ENCODE data around the gene ABHD6. TPM values are rescaled to one million over a fixed set of nuclear protein-coding genes. Genes with fewer than 3 reads are reported as not detected.
A peak's percentile ranks its signal among the peaks of the same experiment; 100 is the strongest.

ABHD6 gene
- total RNA-seq, 2 experiments from 2014 or later = 3.3 to 3.7 TPM

DNA sequence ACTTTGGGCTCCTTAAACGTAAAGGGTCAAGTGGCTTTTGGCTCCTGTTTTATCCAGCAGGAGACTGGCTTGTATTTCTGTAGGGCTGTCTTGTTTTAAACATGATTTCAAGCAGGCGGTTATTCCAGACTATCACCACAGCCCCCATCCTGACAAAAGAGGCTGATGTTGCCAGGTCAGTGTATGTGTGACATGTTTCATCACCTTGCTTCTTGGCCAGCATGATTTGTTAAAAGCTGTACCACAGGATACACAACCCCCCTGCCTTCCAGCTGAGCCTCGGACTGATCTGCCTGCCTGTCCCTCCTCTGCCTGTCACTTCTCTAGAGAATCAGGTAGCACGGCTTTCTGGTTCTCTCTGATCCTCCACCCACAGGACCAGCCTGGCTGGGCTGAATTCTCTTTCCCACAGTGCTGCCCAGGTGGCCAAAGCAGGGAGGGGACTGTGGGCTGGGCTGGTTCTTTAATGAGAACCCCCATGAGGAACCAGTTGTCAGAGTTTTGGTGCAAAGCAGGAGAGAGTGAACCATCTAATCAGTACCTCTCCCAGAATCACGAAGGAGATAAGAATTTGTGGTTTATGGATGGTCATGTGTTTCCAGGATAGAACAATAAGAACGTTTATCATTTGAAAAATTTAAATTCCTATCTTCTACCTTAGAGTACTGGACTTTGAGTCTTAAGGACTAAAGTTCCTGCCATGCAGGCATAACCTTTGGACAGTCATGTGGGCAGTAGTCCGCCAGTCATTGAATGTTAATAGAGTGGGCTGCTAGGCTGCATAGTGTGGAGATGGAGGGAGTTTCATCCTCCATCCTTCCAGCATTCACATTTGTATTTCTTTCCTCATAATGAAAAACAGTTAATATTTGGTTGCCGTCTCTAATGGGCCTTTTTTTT, 8.8 kb downstream of the ABHD6 start:
- H3K27ac Mint-ChIP-seq = no peak overlapping the region
- TF ChIP-seq, protein P1, sequence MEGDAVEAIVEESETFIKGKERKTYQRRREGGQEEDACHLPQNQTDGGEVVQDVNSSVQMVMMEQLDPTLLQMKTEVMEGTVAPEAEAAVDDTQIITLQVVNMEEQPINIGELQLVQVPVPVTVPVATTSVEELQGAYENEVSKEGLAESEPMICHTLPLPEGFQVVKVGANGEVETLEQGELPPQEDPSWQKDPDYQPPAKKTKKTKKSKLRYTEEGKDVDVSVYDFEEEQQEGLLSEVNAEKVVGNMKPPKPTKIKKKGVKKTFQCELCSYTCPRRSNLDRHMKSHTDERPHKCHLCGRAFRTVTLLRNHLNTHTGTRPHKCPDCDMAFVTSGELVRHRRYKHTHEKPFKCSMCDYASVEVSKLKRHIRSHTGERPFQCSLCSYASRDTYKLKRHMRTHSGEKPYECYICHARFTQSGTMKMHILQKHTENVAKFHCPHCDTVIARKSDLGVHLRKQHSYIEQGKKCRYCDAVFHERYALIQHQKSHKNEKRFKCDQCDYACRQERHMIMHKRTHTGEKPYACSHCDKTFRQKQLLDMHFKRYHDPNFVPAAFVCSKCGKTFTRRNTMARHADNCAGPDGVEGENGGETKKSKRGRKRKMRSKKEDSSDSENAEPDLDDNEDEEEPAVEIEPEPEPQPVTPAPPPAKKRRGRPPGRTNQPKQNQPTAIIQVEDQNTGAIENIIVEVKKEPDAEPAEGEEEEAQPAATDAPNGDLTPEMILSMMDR (IDR thresholded peaks at IDR 0.05) = no peak
- no peaks in the 10 kb centered on the region for H3K36me3 Mint-ChIP-seq (ENCODE audit: low read depth)
- ChIA-PET POLR2A (interaction anchor here (0.6 kb wide), 1 partner anchor 158 kb away, joined by 4 read pairs; no protein-coding TSS in a partner anchor), CTCF (no interaction called here)
- no peak overlapping the region for H3K4me3 Mint-ChIP-seq
- DNase-seq (no peak), ATAC-seq (no peak)
- intact Hi-C loops (cut with micrococcal nuclease) = no loop called here
- peaks cover 6% of the 10 kb centered on the region for H3K4me1 Mint-ChIP-seq (ENCODE audit: low read depth)
- no peaks in the 10 kb centered on the region for H3K27me3 Mint-ChIP-seq
- no peaks in the 10 kb centered on the region for H3K9me3 Mint-ChIP-seq

DNA sequence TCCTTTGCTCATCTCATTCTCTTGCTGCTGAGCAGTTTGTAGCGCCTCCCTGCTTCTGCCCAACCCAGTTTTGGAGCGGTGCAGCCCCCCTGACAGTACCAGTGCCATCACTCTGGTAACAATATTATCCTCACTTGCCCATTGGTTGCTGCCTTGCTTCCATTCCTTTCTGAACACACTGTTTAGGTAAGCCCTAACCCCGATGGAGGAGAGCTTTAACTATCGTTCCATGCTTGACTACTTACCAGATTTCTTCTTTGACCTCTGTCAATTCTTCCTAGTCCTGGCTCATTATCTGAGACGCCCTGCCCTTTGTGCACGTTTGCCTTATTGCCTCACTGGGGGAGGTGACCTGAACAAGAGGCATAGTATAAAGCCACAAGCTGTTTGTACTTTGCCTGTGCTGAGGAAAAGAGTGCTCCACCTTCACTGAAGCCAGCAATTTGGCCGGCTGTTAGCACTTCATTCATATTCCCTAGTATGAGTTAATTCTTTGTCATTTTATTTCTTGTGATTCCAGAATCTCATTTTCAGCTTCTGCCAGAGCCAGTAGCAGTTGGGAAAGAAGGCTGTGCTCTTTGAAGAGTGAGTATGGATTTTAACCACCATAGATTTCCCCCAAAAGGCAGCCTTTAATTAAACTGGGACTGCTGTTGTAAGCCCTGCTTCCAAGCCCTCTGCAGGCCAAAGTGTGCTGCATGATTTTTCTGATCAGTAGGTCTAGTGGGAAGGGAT, 11.9 kb downstream of the ABHD6 start:
- Mint-ChIP-seq H3K4me1 (ENCODE audit: low read depth) (peaks cover 8% of the 10 kb centered on the region), H3K9me3 (no peaks in the 10 kb centered on the region), H3K27me3 (no peaks in the 10 kb centered on the region), H3K4me3 (no peak overlapping the region), H3K36me3 (ENCODE audit: low read depth) (no peaks in the 10 kb centered on the region), H3K27ac (no peak overlapping the region)
- ATAC-seq = peak; percentile 39
- TF ChIP-seq, protein P1 (IDR thresholded peaks at IDR 0.05) = no peak
- intact Hi-C loops (cut with micrococcal nuclease) = no loop called here
- ChIA-PET POLR2A (no interaction called here), CTCF (interaction anchor here (0.6 to 1.3 kb wide), 3 partner anchors 56 to 113 kb away, joined by 3 read pairs; partner anchors contain the start of genes HTD2 and RPP14)
- no peak for DNase-seq

DNA sequence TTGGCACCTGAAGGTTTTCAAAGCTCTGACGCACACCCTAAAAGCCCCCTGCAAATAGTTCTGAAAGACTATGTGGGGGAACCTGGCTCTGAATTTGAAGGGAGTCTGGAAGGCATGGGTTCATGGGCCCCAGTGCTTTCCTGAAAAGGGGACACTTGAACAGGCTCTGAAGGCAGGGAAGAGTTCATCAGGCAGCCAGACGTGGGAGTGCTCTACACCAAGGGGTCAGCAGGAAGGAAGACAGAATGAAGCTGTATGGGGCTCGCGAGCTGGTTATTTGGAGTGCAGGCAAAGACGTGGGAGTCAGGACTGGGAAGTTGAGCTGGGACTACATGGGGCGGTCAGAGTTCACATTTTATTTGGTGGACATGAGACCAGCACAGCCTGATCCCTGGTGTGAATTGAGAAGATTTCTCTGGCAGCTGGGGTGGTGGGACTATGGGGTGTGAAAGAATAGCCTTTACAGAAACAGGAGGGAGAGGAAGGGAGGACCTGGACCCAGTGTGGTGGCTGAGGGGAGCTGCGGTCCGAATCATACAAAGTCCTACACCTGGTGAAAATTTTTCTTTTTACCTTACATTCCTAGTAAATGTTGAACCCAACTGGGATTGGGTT, 12.6 kb downstream of the ABHD6 start:
- intact Hi-C loops (cut with micrococcal nuclease) = no loop called here
- DNase-seq (no peak), ATAC-seq (no peak)
- ChIA-PET CTCF (interaction anchor here (0.6 to 1.3 kb wide), 2 partner anchors 56 to 114 kb away, joined by 3 read pairs; partner anchors contain the start of genes HTD2 and RPP14), POLR2A (no interaction called here)
- Mint-ChIP-seq H3K4me1 (ENCODE audit: low read depth) (peaks cover 8% of the 10 kb centered on the region), H3K9me3 (no peaks in the 10 kb centered on the region), H3K27me3 (no peaks in the 10 kb centered on the region), H3K27ac (no peak overlapping the region), H3K4me3 (no peak overlapping the region), H3K36me3 (ENCODE audit: low read depth) (no peaks in the 10 kb centered on the region)
- TF ChIP-seq, protein P1 (IDR thresholded peaks at IDR 0.05) = no peak

DNA sequence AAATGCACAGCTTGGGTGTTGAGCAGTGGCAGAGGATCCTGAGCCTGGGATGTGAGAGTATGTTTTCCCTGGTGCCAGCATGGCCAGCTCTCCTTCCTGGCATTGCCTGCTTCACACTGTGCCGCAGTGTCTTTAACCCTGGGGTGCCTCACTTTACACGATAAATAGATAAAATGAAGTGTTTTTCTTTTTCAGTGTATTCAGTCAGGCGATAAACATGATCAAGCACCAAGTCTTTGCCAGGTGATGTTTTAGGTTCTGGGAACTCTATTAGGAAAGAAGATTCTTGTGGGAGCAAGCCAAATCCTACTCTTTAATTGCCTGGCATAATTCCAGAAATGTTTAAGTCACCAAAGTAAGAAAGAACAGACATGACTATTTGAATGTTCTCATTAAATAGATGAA, 14.0 kb downstream of the ABHD6 start:
- CTCF ChIA-PET = no interaction called here
- Mint-ChIP-seq H3K27ac (no peak overlapping the region), H3K27me3 (no peaks in the 10 kb centered on the region), H3K9me3 (no peaks in the 10 kb centered on the region), H3K36me3 (ENCODE audit: low read depth) (no peaks in the 10 kb centered on the region), H3K4me1 (ENCODE audit: low read depth) (peaks cover 8% of the 10 kb centered on the region), H3K4me3 (no peak overlapping the region)
- no peak for DNase-seq
- POLR2A ChIA-PET = no interaction called here
- TF ChIP-seq, protein P1 (IDR thresholded peaks at IDR 0.05) = no peak
- intact Hi-C loops (cut with micrococcal nuclease) = no loop called here
- no peak for ATAC-seq
